Trophoblast cell (in vitro differentiated cells and primary cell): ENCODE measurements around the gene GRID1.

ENCODE experiments used
- DNase-seq, 2 donors: peaks; one replicate each; pipeline ENCODE4 v3.0.0-alpha.2; 2016
- H2AFZ ChIP-seq: 2 replicates; pipeline ENCODE4 v1.6.1; 2013; ENCODE audit warnings: low read length, moderate library complexity, mild to moderate bottlenecking; ENCODE audit not compliant: insufficient read depth, poor library complexity
- H2AK5ac ChIP-seq: 2 replicates; pipeline ENCODE4 v1.6.1; 2013; ENCODE audit warnings: mild to moderate bottlenecking, low read length
- H2BK120ac ChIP-seq: 2 replicates; pipeline ENCODE4 v1.6.1; 2013; ENCODE audit warnings: low read length, mild to moderate bottlenecking, moderate library complexity; ENCODE audit not compliant: insufficient read depth, poor library complexity
- H2BK12ac ChIP-seq: 2 replicates; pipeline ENCODE4 v1.6.1; 2013; ENCODE audit warnings: mild to moderate bottlenecking, low read length, moderate library complexity
- H2BK5ac ChIP-seq: 2 replicates; pipeline ENCODE4 v1.6.1; 2013; ENCODE audit warnings: low read length, low read depth, moderate library complexity, mild to moderate bottlenecking; ENCODE audit not compliant: poor library complexity
- H3K14ac ChIP-seq: 2 replicates; pipeline ENCODE4 v1.6.1; 2013; ENCODE audit warnings: mild to moderate bottlenecking, low read length
- H3K18ac ChIP-seq: 2 replicates; pipeline ENCODE4 v1.6.1; 2013; ENCODE audit warnings: mild to moderate bottlenecking, low read length
- H3K23ac ChIP-seq: 2 replicates; pipeline ENCODE4 v1.6.1; 2013; ENCODE audit warnings: low read length
- H3K27ac ChIP-seq: 2 replicates; pipeline ENCODE4 v1.5.1; 2013; ENCODE audit warnings: low read depth, mild to moderate bottlenecking, inconsistent platforms, low read length, moderate library complexity
- H3K27me3 ChIP-seq: 2 replicates; pipeline ENCODE4 v1.6.1; 2013; ENCODE audit warnings: inconsistent platforms, mild to moderate bottlenecking, low read length, moderate library complexity; ENCODE audit not compliant: insufficient read depth
- H3K36me3 ChIP-seq, 2 experiments: 1 replicate in 1 of 2; 2 replicates in 1 of 2; pipeline ENCODE4 v1.6.1; 2013; ENCODE audit warnings: low read length in 2 of 2, mild to moderate bottlenecking in 2 of 2, moderate library complexity in 1 of 2; ENCODE audit not compliant: insufficient read depth in 2 of 2, control insufficient read depth in 1 of 2
- H3K4ac ChIP-seq: 2 replicates; pipeline ENCODE4 v1.6.1; 2013; ENCODE audit warnings: low read depth, mild to moderate bottlenecking, low read length, moderate library complexity
- H3K4me1 ChIP-seq, 2 experiments: 1 replicate in 1 of 2; 2 replicates in 1 of 2; pipeline ENCODE4 v1.6.1; 2013; ENCODE audit warnings: low read length in 2 of 2, mild to moderate bottlenecking in 2 of 2, moderate library complexity in 1 of 2; ENCODE audit not compliant: insufficient read depth in 2 of 2, control insufficient read depth in 1 of 2
- H3K4me2 ChIP-seq: 2 replicates; pipeline ENCODE4 v1.6.1; 2013; ENCODE audit warnings: inconsistent platforms, mild to moderate bottlenecking, low read length, moderate library complexity
- H3K4me3 ChIP-seq: 2 replicates; pipeline ENCODE4 v1.5.1; 2013; ENCODE audit warnings: mild to moderate bottlenecking, low read depth, low read length, inconsistent platforms
- H3K79me1 ChIP-seq: one replicate; pipeline ENCODE4 v1.6.1; 2013; ENCODE audit warnings: low read length
- H3K79me2 ChIP-seq: 2 replicates; pipeline ENCODE4 v1.6.1; 2013; ENCODE audit warnings: low read length, mild to moderate bottlenecking; ENCODE audit not compliant: control insufficient read depth, insufficient read depth, poor library complexity
- H3K9ac ChIP-seq: 2 replicates; pipeline ENCODE4 v1.6.1; 2013; ENCODE audit warnings: mild to moderate bottlenecking, low read length
- H3K9me3 ChIP-seq: 2 replicates; pipeline ENCODE4 v1.6.1; 2013; ENCODE audit warnings: low read depth, mild to moderate bottlenecking, control low read depth, inconsistent platforms, low read length; ENCODE audit not compliant: insufficient read depth
- H4K12ac ChIP-seq: 2 replicates; pipeline ENCODE4 v1.6.1; 2013; ENCODE audit warnings: low read depth, mild to moderate bottlenecking, low read length, moderate library complexity
- H4K8ac ChIP-seq: 2 replicates; pipeline ENCODE4 v1.6.1; 2013; ENCODE audit warnings: low read depth, mild to moderate bottlenecking, low read length, moderate library complexity
- H4K91ac ChIP-seq: one replicate; pipeline ENCODE4 v1.6.1; 2013; ENCODE audit warnings: low read depth, mild to moderate bottlenecking, low read length, moderate library complexity
- WGBS: extraction: QIAGEN DNeasy Blood & Tissue Kit; methylation state at CpG from one replicate; pipeline ENCODE4 v1.1.7; 2013; ENCODE audit warnings: missing lambda C conversion rate; ENCODE audit not compliant: insufficient read length, insufficient coverage; ENCODE audit errors: extremely low coverage; 5-methylcytosine and 5-hydroxymethylcytosine counted together

GRID1 gene

GRCh38 chr10:86056672-86057071 is 309.9 kb downstream of the GRID1 start:
- Histone ChIP-seq H4K12ac (no peak overlapping the region), H3K9ac (no peak overlapping the region), H3K4ac (no peak overlapping the region), H4K91ac (no peak overlapping the region), H2AFZ (no peak overlapping the region), H3K4me2 (no peak overlapping the region), H2BK12ac (no peak overlapping the region), H2AK5ac (no peak overlapping the region), H3K9me3 (peaks cover 5% of the 10 kb centered on the region), H4K8ac (no peak overlapping the region), H3K4me1 (no peaks in the 10 kb centered on the region), H3K27me3 (no peaks in the 10 kb centered on the region), H2BK5ac (no peak overlapping the region), H2BK120ac (no peak overlapping the region), H3K23ac (no peak overlapping the region), H3K4me3 (no peak overlapping the region), H3K36me3 (no peaks in the 10 kb centered on the region), H3K79me2 (no peaks in the 10 kb centered on the region), H3K18ac (no peak overlapping the region), H3K27ac (no peak overlapping the region), H3K14ac (no peak overlapping the region), H3K79me1 (no peaks in the 10 kb centered on the region)
- WGBS = no CpG with 5 or more reads among the region's 6 CpGs
- DNase-seq = no peak

GRCh38 chr10:86055928-86056327 is 310.7 kb downstream of the GRID1 start:
- Histone ChIP-seq H3K4me3 (no peak overlapping the region), H2BK120ac (no peak overlapping the region), H3K79me1 (no peaks in the 10 kb centered on the region), H2AK5ac (no peak overlapping the region), H3K4me1 (no peaks in the 10 kb centered on the region), H3K4me2 (no peak overlapping the region), H3K9ac (no peak overlapping the region), H3K14ac (no peak overlapping the region), H4K91ac (no peak overlapping the region), H2AFZ (no peak overlapping the region), H3K9me3 (peaks cover 5% of the 10 kb centered on the region), H3K79me2 (no peaks in the 10 kb centered on the region), H3K27ac (no peak overlapping the region), H3K36me3 (no peaks in the 10 kb centered on the region), H4K8ac (no peak overlapping the region), H4K12ac (no peak overlapping the region), H3K27me3 (no peaks in the 10 kb centered on the region), H3K4ac (no peak overlapping the region), H3K18ac (no peak overlapping the region), H2BK5ac (no peak overlapping the region), H3K23ac (no peak overlapping the region), H2BK12ac (no peak overlapping the region)
- peak in 1 of 2 donors; percentile 21 for DNase-seq
- WGBS = no CpG with 5 or more reads among the region's 1 CpG

GRCh38 chr10:86053675-86054074 is 312.9 kb downstream of the GRID1 start:
- H3K4me3 ChIP-seq = peak overlapping the region; percentile 47
- peaks cover 5% of the 10 kb centered on the region for H3K9me3 ChIP-seq
- H2BK5ac ChIP-seq = no peak overlapping the region
- H3K79me1 ChIP-seq = no peaks in the 10 kb centered on the region
- no peak overlapping the region for H3K4me2 ChIP-seq
- no peak overlapping the region for H3K23ac ChIP-seq
- no peak overlapping the region for H2AFZ ChIP-seq
- H3K27me3 ChIP-seq = no peaks in the 10 kb centered on the region
- no peak overlapping the region for H4K12ac ChIP-seq
- no peak overlapping the region for H2BK120ac ChIP-seq
- H2AK5ac ChIP-seq = no peak overlapping the region
- no peak overlapping the region for H4K8ac ChIP-seq
- H3K4me1 ChIP-seq = no peaks in the 10 kb centered on the region
- no CpG with 5 or more reads among the region's 2 CpGs for WGBS
- peak overlapping the region; percentile 20 for H3K9ac ChIP-seq
- H3K18ac ChIP-seq = no peak overlapping the region
- H3K14ac ChIP-seq = no peak overlapping the region
- no peaks in the 10 kb centered on the region for H3K36me3 ChIP-seq
- no peak overlapping the region for H3K27ac ChIP-seq
- H3K4ac ChIP-seq = no peak overlapping the region
- H4K91ac ChIP-seq = no peak overlapping the region
- no peaks in the 10 kb centered on the region for H3K79me2 ChIP-seq
- no peak for DNase-seq
- H2BK12ac ChIP-seq = no peak overlapping the region

GRCh38 chr10:86051586-86051985 is 315.0 kb downstream of the GRID1 start:
- DNase-seq = no peak
- H3K27me3 ChIP-seq = no peaks in the 10 kb centered on the region
- no peak overlapping the region for H4K12ac ChIP-seq
- no peaks in the 10 kb centered on the region for H3K4me1 ChIP-seq
- no peak overlapping the region for H4K8ac ChIP-seq
- no peak overlapping the region for H2AK5ac ChIP-seq
- H3K4ac ChIP-seq = no peak overlapping the region
- WGBS = no CpG with 5 or more reads among the region's 3 CpGs
- H3K4me3 ChIP-seq = no peak overlapping the region
- H2BK120ac ChIP-seq = no peak overlapping the region
- H2BK12ac ChIP-seq = no peak overlapping the region
- no peaks in the 10 kb centered on the region for H3K79me2 ChIP-seq
- H2AFZ ChIP-seq = no peak overlapping the region
- no peak overlapping the region for H3K27ac ChIP-seq
- H2BK5ac ChIP-seq = no peak overlapping the region
- H3K4me2 ChIP-seq = no peak overlapping the region
- no peaks in the 10 kb centered on the region for H3K79me1 ChIP-seq
- no peak overlapping the region for H3K18ac ChIP-seq
- H3K9me3 ChIP-seq = peaks cover 2% of the 10 kb centered on the region
- H3K23ac ChIP-seq = no peak overlapping the region
- H4K91ac ChIP-seq = no peak overlapping the region
- H3K36me3 ChIP-seq = no peaks in the 10 kb centered on the region
- H3K14ac ChIP-seq = no peak overlapping the region
- H3K9ac ChIP-seq = no peak overlapping the region
